ENCODE results near the gene NKD2.
A peak's percentile ranks its signal among the peaks of the same experiment; 100 is the strongest.
"Not testable (repeated sequence)": the region's sequence is repeated elsewhere in the genome, so short reads cannot be mapped to it uniquely, and the experiment has no call there.

The NKD2 gene

GRCh38 chr5:1000831-1001230 lies 7.8 kb upstream of the NKD2 start:
- DNase-seq (ENCODE audit: low read depth in 2 of 2) = not testable (repeated sequence)

- DNase-seq (ENCODE audit: low read depth in 2 of 2) = no peak
Observed at GRCh38 chr5:1001406-1002270, 7.0 kb upstream of the NKD2 start.

DNA sequence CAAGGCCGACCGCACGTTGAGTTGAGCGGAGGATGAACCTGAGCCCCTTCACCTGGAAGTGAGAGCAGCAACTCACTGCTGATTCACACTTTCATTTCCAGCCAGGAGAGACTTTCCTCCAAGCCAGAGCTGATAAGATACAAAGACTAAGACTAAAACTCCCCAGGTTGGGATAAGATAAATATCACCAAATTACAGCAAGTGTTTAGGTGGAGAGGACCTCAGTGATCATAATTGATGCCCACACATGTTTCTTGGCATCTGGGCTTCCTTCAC lies 6.4 kb upstream of the NKD2 start:
- DNase-seq (ENCODE audit: low read depth in 2 of 2) = no peak

GRCh38 chr5:1002836-1003235 lies 5.8 kb upstream of the NKD2 start:
- DNase-seq (ENCODE audit: low read depth in 2 of 2) = no peak

DNA sequence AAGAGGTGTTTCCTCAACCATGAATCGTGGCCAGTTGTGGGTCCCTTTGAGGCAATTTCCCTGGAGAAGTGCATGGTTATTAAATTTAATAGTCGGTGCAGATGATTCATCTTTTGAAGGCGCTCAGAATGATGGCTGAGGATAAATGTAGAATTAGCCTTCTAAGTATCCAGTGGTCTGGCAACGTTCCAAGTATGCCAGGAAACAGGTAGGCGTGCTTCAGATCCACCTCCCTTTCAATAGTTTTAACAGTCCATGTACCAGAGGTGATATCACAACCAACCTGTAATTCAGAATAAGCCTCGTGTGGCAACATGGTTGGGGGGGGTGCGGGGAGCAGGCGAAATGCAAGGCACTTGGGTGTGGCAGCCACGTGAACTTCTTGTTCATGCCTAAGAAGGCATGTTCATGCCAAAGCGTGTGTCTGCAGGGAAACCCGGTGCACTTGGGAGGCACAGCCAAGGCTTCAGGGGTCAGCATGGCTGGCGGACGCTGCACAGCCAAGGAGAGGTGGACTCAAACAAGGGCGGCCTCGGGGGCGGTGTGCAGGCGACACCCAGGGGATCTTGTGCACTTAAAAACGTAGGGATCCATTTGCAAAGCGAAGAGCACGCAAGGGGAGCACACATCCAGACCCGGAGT lies 5.2 kb upstream of the NKD2 start:
- no peak for DNase-seq (ENCODE audit: low read depth in 2 of 2)

DNA sequence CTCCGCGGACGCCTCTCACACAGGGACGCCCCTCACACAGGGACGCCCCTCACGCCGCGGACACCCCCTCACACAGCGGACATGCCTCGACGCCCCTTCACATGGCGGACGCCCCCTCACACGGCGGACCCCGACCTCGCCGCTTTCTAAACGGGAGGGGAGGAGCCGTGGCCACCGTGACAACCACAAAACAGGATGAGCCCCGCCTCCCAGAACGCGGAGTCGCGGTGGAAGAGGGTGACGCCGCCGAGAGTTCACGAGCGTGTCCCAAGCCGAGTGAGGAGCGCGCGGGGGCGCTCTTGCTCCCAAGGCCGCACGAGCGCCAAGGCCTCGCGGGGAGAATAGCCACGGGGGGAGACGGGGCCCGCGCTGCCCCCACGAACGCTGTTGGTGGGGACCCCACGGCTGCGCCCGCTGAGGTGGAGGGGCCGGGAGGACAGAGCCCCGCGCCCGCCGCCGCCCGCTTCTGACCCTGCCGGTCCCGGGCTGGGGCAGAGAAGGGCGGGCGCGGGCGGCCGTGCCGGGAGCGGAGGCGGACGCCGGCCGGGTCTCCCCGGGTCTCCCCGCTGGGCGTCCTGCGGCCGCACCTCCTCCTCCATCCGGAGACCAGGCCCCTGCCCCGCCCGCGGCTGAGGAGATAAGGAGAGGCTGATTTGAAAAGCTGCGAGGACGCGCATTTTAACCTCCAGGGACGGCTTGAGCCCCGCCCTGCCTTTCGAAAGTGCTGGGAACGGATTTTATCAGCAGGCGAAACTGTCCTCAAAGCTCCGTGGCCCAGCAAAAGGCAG lies 3.9 kb upstream of the NKD2 start:
- DNase-seq (ENCODE audit: low read depth in 2 of 2) = peak in 1 of 2 donors; percentile 12

GRCh38 chr5:1005249-1005851 lies 3.3 kb upstream of the NKD2 start:
- no peak for DNase-seq (ENCODE audit: low read depth in 2 of 2)

GRCh38 chr5:1005904-1006655 lies 2.5 kb upstream of the NKD2 start:
- no peak for DNase-seq (ENCODE audit: low read depth in 2 of 2)

DNA sequence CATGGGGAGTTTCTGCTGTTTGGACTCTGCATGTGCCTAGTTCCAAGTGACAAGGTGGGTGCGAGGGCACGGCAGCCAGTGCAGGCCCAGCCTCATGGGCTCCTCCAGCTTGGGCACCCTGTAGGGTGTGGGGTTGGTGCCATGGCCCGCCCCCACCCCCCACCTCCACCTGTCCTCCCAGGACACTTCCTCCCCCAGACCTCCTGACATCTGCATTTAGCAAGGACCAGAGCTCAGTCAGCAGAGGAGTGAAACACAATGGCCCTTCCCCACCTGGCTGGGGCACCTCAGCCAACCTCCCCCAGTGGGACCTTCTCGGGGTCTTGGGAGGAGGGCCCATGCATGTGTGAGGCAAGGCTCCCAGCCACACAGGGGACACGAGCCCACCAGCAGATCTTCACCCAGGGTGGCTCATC lies 1.9 kb upstream of the NKD2 start:
- DNase-seq (ENCODE audit: low read depth in 2 of 2) = no peak

GRCh38 chr5:1007221-1007680 lies 1.4 kb upstream of the NKD2 start:
- DNase-seq (ENCODE audit: low read depth in 2 of 2) = no peak

- DNase-seq (ENCODE audit: low read depth in 2 of 2) = no peak
Observed at GRCh38 chr5:1007681-1008450, 736 bp upstream of the NKD2 start.

GRCh38 chr5:1009359-1010180 lies 968 bp downstream of the NKD2 start:
- DNase-seq (ENCODE audit: low read depth in 2 of 2) = no peak

GRCh38 chr5:1010181-1010510 lies 1.5 kb downstream of the NKD2 start:
- no peak for DNase-seq (ENCODE audit: low read depth in 2 of 2)

- no peak for DNase-seq (ENCODE audit: low read depth in 2 of 2)
Observed at GRCh38 chr5:1010641-1011046, 2.0 kb downstream of the NKD2 start.

DNA sequence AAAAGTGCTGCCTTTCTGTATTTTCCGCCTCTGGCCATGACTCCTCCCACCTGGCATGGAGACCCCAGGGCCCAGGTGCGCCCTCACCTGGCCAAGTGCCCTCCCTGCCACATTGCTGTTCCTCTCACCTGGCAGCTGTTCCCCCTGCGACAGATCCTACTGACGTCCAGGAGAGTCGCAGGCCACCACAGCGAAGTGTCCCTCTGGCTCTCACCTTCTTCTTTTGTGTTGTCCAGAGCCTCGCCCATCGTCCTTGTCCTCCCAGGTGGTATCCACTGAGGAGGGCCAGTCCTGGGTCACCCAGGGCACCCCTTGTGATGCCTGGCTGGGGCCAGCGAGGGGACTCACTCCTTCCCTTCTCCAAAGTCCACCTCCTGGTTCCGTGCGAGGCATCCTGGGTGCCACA lies 2.6 kb downstream of the NKD2 start:
- DNase-seq (ENCODE audit: low read depth in 2 of 2) = no peak

DNA sequence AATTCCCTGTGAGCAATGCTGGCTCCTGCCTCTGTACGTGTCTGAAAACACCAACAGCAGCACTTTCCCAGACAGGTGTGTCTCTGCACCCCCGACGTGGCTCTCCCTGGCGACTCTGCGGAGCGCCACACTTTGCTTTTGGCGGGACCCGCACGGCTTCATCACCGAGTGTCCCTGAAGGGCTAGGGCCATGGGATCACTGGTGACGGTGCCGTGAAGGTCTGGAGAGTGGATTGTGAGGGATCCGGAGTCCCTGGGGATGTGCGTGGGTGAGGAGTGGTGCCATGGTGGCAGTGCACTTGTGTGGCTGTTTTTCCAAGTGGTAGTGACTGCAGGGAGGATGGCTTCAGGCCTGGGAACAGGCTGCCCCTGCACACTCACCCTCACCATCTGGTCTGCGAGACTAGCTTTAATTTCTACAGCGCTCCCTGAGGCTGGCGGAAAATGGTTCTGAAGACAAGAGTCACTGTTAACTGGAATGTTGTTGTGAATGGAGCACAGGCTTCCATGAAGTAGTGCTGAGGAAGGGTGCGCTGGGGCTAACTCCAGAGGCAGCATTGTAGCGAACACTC lies 3.2 kb downstream of the NKD2 start:
- DNase-seq (ENCODE audit: low read depth in 2 of 2) = no peak

- no peak for DNase-seq (ENCODE audit: low read depth in 2 of 2)
Observed at GRCh38 chr5:1012313-1012841, 3.8 kb downstream of the NKD2 start.

DNA sequence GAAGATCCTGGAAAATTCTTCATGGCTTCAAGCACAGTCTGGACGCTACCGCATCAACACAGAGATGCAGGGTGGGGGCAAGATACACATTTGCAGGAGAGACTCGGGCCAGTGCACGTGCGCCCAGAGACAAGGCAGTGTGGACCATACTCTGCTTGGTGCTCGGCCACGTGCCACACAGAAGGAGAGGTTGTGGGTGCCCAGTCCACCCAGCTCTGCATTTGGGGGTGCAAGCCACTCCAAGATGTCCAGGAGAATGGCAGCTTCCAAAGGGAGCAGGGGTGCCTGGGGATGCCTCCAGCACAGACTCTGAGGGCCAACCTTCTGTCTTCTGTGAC lies 4.3 kb downstream of the NKD2 start:
- no peak for DNase-seq (ENCODE audit: low read depth in 2 of 2)

DNA sequence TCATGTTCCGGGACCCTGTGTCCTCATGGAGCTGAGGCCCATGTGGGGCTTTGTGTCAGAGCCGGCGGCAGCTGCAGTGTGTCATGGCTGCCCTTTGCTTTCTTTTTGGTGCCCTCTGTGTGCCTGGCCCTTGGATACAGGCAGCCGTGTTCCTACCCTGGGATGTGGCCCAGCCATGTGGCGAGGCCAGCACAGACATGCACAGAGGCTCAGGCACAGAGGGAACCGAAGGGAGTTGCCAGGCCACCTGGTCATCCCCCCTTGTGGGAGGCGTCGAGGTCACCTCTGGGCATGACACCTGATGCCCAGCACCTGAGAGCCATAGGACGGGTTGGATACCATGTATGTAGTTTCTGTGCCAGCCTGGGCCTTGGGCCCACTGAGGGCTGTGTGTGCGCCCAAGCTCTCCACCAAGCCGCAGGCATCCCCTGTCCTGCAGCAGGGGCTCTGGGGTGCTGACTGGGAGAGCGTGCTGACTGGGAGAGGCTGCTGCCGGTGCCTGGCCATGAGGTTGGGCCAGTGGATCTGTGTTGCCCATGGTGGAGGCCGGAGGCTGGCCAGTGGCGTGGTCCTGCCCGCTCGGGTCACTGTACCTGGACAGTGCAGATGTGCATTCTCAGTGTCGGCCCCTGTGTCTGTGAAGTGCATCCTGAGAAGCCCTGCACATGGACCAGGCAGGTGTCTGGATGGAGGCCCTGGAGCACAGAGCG lies 4.8 kb downstream of the NKD2 start:
- DNase-seq (ENCODE audit: low read depth in 2 of 2) = no peak

Measured in stimulated activated CD8-positive, alpha-beta memory T cell treated with anti-CD3 and anti-CD28 coated beads, Interleukin-2, amount 100 ng/mL, for 1 hour (primary cell).